Endometrial microvascular endothelial cells (primary cell): ENCODE results near the gene NHLRC1. TPM values are rescaled to one million over a fixed set of nuclear protein-coding genes. Genes with fewer than 3 reads are reported as not detected.
"Not testable (repeated sequence)": the region's sequence is repeated elsewhere in the genome, so short reads cannot be mapped to it uniquely, and the experiment has no call there.

Source experiments
- in situ Hi-C: cut with HindIII; loops from 2 replicates; pipeline ENCODE4 v1.10.0; 2017; ENCODE audit warnings: low sequenced_read_pairs, low pct_unique_long_range_greater_than_20kb; ENCODE audit errors: inconsistent ontology term
- total RNA-seq: library from RNA; depleted of rRNA; stranded (reverse); fragments of >200 nt; gene quantifications from one replicate; pipeline ENCODE4 v1.2.3, GENCODE V29; 2015; ENCODE audit errors: inconsistent ontology term

The NHLRC1 gene
- 2.0 TPM for total RNA-seq

DNA sequence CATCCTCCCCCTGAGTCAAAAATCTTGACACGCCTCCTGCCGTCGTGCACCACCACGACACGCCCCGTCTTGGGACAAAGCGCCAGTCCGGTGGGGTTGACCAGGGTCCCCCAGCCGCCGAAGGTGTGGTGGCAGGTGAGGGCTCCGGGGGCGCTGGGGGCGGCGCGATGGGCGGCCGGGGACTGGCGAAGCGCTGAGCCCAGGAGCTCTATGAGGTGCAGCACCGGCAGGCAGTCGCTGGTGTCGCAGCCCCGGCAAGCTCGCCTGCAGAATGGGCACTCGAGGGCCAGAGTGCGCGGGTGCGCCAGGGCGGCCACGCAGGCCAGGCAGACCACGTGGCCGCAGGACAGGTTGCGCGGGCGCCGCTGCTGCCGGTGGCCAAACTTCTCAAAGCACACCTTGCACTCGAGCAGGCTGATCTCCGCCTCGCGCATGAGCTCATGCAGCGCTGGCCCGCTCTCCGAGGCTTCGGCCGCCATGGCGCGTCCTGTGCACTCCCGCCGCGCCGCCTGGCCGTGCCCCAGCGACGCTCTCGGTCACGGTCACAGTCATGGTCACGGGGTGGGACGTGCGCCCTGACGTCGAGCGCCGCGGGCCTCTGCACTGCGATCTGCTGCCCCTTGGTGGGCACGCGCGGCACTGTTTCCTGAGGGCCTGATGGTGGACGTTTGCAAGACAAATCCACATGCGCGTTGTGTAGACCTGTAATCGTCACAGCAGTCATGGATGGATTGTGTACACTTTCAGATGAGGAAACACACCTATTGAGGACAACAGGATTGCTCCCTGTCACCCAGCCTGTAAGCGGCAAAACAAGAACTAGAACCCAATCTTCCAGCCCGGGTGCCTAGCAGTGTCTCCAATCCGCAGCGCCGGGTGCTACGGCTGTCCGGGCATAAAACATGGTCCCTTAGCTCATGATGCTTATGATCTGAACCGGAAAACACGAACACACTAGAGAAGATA, at the start of gene NHLRC1:
Gene NHLRC1, minus strand, starts transcription at position 550 of the 966 bp plus-strand sequence. Its CDS starts 71 bp downstream, at position 479.
- in situ Hi-C loops: no loop called here

- in situ Hi-C loops: no loop called here
Measured at GRCh38 chr6:18171871-18172270, 49.4 kb upstream of the NHLRC1 start.

DNA sequence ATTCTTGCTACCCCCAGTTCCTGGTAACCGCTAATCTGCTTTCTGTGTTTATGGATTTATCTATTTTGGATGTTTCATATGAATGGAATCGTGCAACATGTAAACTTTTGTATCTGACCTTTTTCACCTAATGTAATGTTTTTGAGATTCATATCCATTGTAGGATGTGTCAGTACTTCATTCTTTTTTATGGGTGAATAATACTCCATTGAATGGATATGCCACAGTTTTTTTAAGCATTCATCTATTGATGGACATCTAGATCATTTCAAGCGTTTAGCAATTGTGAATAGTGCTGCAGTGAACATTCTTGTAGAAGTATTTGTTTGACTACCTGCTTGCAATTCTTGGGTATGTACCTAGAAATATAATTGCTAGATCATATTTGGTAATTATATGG, 45.8 kb upstream of the NHLRC1 start:
- in situ Hi-C loops: no loop called here

- in situ Hi-C loops: no loop called here
Measured at GRCh38 chr6:18166312-18167036, 44.0 kb upstream of the NHLRC1 start.

GRCh38 chr6:18165751-18166150, 43.3 kb upstream of the NHLRC1 start:
- in situ Hi-C loops: no loop called here

DNA sequence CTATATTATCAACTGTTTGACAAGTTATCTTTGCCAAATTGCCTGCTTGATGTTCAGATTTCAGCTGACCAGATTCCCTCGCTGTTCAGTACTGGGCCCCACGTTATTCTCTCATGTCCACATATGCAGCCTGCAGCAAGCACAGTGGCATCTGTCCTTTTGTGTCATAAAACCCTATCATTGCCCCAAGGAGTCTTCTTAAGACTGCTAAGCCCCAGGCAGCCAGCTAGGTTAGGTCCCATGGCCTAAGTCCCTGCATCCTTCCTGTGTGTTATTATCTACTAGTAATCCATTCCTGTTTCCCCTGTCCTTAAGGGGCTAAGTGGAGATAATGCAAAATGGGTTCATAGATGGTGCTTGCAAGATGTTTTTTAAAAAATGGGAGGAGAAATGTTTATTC, 39.9 kb upstream of the NHLRC1 start:
- in situ Hi-C loops: no loop called here

GRCh38 chr6:18161431-18161830, 39.0 kb upstream of the NHLRC1 start:
- in situ Hi-C loops: no loop called here

GRCh38 chr6:18160911-18161310, 38.4 kb upstream of the NHLRC1 start:
- in situ Hi-C loops: no loop called here

DNA sequence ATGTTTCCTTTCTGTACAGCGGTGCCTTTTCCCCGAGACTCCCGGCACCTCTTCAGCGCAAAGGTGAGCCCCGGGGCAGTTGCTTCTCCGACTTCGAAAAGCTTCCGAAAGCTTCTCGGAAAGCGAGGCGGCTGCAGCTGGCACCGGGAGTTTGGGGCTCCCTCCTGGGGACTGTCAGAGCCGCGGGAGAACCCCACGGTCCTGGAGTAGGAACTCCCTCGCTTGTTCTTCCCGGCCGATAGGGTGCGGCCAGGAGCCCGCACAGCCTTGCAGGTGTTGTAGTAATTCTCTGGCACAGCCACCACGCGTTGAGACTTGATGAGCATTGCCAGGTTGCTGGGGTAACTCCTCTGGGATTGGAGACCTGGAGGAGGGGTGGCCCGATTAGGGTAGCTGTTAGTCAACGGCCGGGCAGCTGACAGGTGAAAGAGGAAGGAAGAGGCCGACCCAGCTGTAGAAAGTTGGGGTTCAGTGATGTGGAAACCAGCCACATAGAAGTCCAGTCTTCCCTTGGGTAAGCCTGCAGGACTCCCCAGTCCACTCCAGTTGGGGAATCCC, 33.5 kb upstream of the NHLRC1 start:
- in situ Hi-C loops: no loop called here

- in situ Hi-C loops: no loop called here
Measured at GRCh38 chr6:18155150-18155863, 32.8 kb upstream of the NHLRC1 start, which contains the start of gene KDM1B. Gene KDM1B (plus strand): TSS chr6:18155422. CDS start chr6:18159896, 4,474 bp downstream.

DNA sequence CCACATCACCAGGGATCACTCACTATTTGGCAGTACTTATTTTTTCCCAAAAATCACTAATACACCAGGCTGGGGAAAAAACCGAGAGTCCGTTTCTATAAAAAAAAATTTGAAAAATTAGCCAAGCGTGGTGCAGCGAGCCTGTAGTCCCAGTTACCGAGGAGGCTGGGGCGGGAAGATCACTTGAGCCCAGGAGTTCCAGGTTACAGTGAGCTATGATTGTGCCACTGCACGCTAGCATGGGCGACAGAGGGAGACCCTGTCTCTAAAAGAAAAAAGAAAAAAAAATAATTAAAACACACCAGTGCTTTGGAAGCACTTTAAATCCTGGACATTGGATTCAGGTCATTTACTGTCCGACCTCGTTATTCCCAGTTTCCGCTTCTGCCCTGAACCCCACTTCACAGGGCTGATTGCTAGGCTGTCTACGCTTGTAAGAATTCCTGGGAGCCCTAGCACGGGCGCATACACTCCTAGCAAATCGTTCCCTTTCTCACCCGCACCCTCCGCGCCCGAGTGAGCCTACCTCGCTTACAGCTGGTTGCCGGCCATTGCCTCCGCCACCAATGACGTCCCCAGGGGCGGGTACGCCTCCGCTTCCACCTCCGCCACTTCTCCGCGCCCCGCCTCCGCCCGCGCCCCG, 32.2 kb upstream of the NHLRC1 start, which contains the start of gene TPMT:
Gene TPMT, minus strand, starts transcription at position 571 of the 643 bp plus-strand sequence. CDS start 5,950 bp downstream, outside the sequence.
- in situ Hi-C loops: no loop called here

GRCh38 chr6:18153311-18153703, 30.8 kb upstream of the NHLRC1 start:
- in situ Hi-C loops: no loop called here

DNA sequence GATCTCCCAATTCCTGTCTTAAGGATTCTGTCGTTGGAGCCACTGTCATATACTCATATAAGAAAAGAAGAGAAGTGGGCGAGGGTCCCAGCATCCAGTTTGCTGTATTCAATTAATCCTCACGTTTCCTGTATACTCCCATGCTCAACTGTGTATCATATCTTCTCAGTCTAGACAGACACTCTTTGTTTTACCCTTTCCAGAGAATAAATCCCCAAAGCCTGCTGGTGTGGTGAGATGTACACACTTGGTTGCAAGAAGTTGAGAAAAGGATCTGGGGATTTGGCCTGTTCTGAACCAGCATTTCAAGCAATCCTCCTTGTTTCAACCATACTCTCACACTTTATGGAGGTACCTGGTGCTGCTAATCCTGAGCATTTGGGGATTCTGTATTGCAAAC, 29.3 kb upstream of the NHLRC1 start:
- in situ Hi-C loops: no loop called here

GRCh38 chr6:18151391-18151790, 28.9 kb upstream of the NHLRC1 start:
- in situ Hi-C loops: not testable (repeated sequence)

- in situ Hi-C loops: no loop called here
Measured at GRCh38 chr6:18148304-18149025, 26.0 kb upstream of the NHLRC1 start.

- in situ Hi-C loops: no loop called here
Measured at GRCh38 chr6:18147616-18148015, 25.1 kb upstream of the NHLRC1 start.

- in situ Hi-C loops: no loop called here
Measured at GRCh38 chr6:18147160-18147559, 24.7 kb upstream of the NHLRC1 start.

GRCh38 chr6:18142591-18142861, 20.0 kb upstream of the NHLRC1 start:
- in situ Hi-C loops: no loop called here
